GM12878 (cell line): ENCODE measurements around the gene SEPSECS. TPM values are rescaled to one million over a fixed set of nuclear protein-coding genes. Genes with fewer than 3 reads are reported as not detected.

Experiments
- ATAC-seq: fragments of 200-7000 bp; cut with Tn5 transposase; 3 replicates; pipeline ENCODE4 v1.9.1; 2020; ENCODE audit warnings: mild to moderate bottlenecking, moderate library complexity
- BruUV-seq: library from RNA; stranded (reverse); fragments of 400-500 nt; replicated peaks from 2 replicates; lab custom pipeline; 2021; lab: Mats Ljungman, UMichigan
- CTCF ChIA-PET: fragments of 300-600 bp; sonication (Branson Sonifier 250); formaldehyde crosslinking; extraction: SDS; loops from one replicate; lab custom pipeline; 2021; ENCODE audit warnings: inconsistent platforms; lab: Yijun Ruan, JAX
- POLR2A ChIA-PET: fragments of 350-600 bp; formaldehyde crosslinking; extraction: SDS; loops from one replicate; lab custom pipeline; 2021; ENCODE audit warnings: inconsistent platforms; lab: Charles Lee
- RAD21 ChIA-PET: fragments of 300-600 bp; sonication (Branson Sonifier 250); formaldehyde crosslinking; loops from one replicate; lab custom pipeline; 2023; ENCODE audit warnings: antibody characterized with exemption; ENCODE audit not compliant: unreplicated experiment; lab: Charles Lee
- SMC1A ChIA-PET: fragments of 300-600 bp; sonication (Branson Sonifier 250); formaldehyde crosslinking; loops from one replicate; lab custom pipeline; 2023; ENCODE audit not compliant: unreplicated experiment, uncharacterized antibody; lab: Charles Lee
- DNase-seq: peaks from one replicate; pipeline ENCODE4 v3.0.0-alpha.2; 2011; ENCODE audit warnings: low read depth, low spot score
- FAIRE-seq: peaks from 3 replicates; lab custom pipeline; 2011; peaks lifted over from hg19 to GRCh38; lab: Jason Lieb, UNC
- H2AFZ ChIP-seq: 2 replicates; pipeline ENCODE4 v1.6.0; 2011; ENCODE audit warnings: low read depth, low read length, control low read depth; ENCODE audit not compliant: control insufficient read depth
- H3K27ac ChIP-seq: 2 replicates; pipeline ENCODE4 v1.5.1; 2011; ENCODE audit warnings: control low read depth; ENCODE audit not compliant: control insufficient read depth, insufficient read depth
- H3K27me3 ChIP-seq, 2 experiments: replicated peaks in 1 of 2; 2 replicates each; pipeline versions ENCODE4 v1.6.0 to v1.6.1; 2011; ENCODE audit warnings: low read length in 1 of 2; ENCODE audit not compliant: control insufficient read depth in 2 of 2, insufficient read depth in 2 of 2
- H3K36me3 ChIP-seq, 2 experiments: 2 replicates each; pipeline ENCODE4 v1.5.1; 2011; ENCODE audit warnings: low read length in 1 of 2; ENCODE audit not compliant: control insufficient read depth in 2 of 2, insufficient read depth in 2 of 2
- H3K4me1 ChIP-seq: 2 replicates; pipeline ENCODE4 v1.6.1; 2011; ENCODE audit warnings: mild to moderate bottlenecking, low read length, moderate library complexity, mixed read lengths; ENCODE audit not compliant: control insufficient read depth, insufficient read depth
- H3K4me2 ChIP-seq: 2 replicates; pipeline ENCODE4 v1.6.0; 2011; ENCODE audit warnings: control low read depth; ENCODE audit not compliant: control insufficient read depth, insufficient read depth
- H3K4me3 ChIP-seq: fragments of 200-600 bp; sonication (generic); 2 replicates; pipeline ENCODE4 v1.5.1; 2016
- H3K79me2 ChIP-seq: 2 replicates; pipeline ENCODE4 v1.6.0; 2011; ENCODE audit warnings: low read length; ENCODE audit not compliant: control insufficient read depth, insufficient read depth
- H3K9ac ChIP-seq: 2 replicates; pipeline ENCODE4 v1.8.0; 2011; ENCODE audit warnings: low read length, control low read depth, mixed read lengths; ENCODE audit not compliant: control insufficient read depth, insufficient read depth
- H3K9me3 ChIP-seq: replicated peaks from 3 replicates; pipeline ENCODE4 v1.5.1; 2011; ENCODE audit warnings: mild to moderate bottlenecking, low read length; ENCODE audit not compliant: control insufficient read depth, insufficient read depth
- H4K20me1 ChIP-seq: 2 replicates; pipeline ENCODE4 v1.6.0; 2011; ENCODE audit not compliant: control insufficient read depth, insufficient read depth
- BHLHE40 ChIP-seq, 2 experiments: fragments of 450-650 bp in 1 of 2; IDR thresholded peaks; 2 replicates each; pipeline ENCODE4 v1.6.1; 2011 to 2017; ENCODE audit warnings: low read depth in 2 of 2, borderline replicate concordance in 1 of 2, improper control_type of control experiment in 1 of 2, low read length in 1 of 2, mild to moderate bottlenecking in 1 of 2
- CEBPZ ChIP-seq: fragments of 150-350 bp; IDR thresholded peaks from 2 replicates; pipeline ENCODE4 v1.6.1; 2016; ENCODE audit warnings: low read depth, low read length
- TAF1 ChIP-seq: IDR thresholded peaks from 2 replicates; pipeline ENCODE4 v1.6.1; 2011; ENCODE audit warnings: mild to moderate bottlenecking, low read depth, low read length, borderline replicate concordance
- in situ Hi-C: fragments of 300-500 bp; cut with MboI; formaldehyde crosslinking; loops from 9 replicates; pipeline ENCODE4 v1.14.3; 2018; ENCODE audit warnings: mixed read lengths
- intact Hi-C: fragments of 100-400 bp; cut with micrococcal nuclease; formaldehyde crosslinking; loops from one replicate; pipeline ENCODE4 v1.14.2; 2022; ENCODE audit not compliant: unreplicated experiment
- polyA plus RNA-seq, 11 experiments: library from polyadenylated mRNA; depleted of rRNA in 4 of 11; unstranded in 6 of 11; stranded (reverse) in 5 of 11; fragments of >200 nt; fragmentation: Nextera tagmentation in 4 of 11; fragmentation: Illumina TruSeq in 1 of 11; extraction: Ambion mirVana in 4 of 11; extraction: Trizol in 1 of 11; gene quantifications; 1 replicate in 1 of 11; 2 replicates in 10 of 11; pipeline versions ENCODE4 v1.2.1 to v1.2.3, GENCODE V29; 2011 to 2016; ENCODE audit warnings: inconsistent platforms in 2 of 11, missing spikeins in 2 of 11, low read depth in 1 of 11
- total RNA-seq, 4 experiments: library from RNA; depleted of rRNA in 3 of 4; stranded (reverse); fragments of >200 nt in 3 of 4; fragmentation: Illumina TruSeq in 1 of 4; extraction: Trizol in 1 of 4; gene quantifications; 2 replicates each; pipeline versions ENCODE4 v1.2.1 to v1.2.3, GENCODE V29; 2013 to 2021

Gene SEPSECS
- total and polyA plus RNA-seq, 10 of the 15 experiments (the other 5 are each of a cell fraction or from before 2014, with no cell fraction given), result 2.8 to 15.8 (median 7.2) TPM

DNA sequence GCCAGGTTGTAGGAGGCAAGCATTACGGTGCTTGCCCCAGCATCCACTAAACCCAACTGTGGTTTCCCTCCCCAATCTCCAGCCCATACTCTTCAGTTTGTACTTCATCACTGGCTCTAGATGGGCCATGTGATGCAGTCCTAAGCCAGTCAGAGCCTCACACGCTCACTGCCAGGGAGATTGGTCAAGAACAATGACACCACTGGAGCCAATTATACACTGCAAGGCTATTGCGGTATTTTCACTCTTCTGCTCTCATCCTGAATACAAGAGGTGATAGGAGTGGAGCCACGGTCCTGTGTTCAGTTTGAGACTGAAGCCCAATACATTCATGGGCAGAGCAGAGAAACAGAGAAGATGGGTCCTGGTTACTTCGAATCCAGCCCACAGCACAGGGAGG is 58.4 kb downstream of the SEPSECS start (continued):
- no peak for TF ChIP-seq CEBPZ

DNA sequence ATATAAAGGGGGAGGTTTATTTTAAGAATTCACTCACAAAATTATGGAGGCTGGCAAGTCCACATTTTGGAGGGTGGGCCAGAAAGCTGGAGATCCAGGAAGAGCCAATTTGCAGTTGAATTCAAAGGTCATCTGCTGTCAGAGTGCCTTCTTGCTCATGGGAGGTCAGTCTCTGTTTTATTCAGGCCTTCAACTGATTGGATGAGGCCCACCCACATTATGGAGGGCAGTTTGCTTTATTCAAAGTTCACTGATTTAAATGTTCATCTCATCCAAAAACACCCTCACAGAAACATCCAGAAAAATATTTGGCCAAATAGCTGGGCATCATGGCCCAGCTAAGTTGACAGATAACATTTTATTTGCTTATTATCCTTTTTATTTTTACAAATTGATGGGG is 59.5 kb downstream of the SEPSECS start:
- H4K20me1 ChIP-seq, result no peaks in the 10 kb centered on the region
- SMC1A ChIA-PET, result no interaction called here
- CTCF ChIA-PET, result interaction anchor here (1.1 kb wide), 1 partner anchor 121 kb away, joined by 3 read pairs; no protein-coding TSS in a partner anchor

More for the DNA sequence above, 59.5 kb downstream of the SEPSECS start:
- no TSS peak for BruUV-seq
- no peaks in the 10 kb centered on the region for H3K36me3 ChIP-seq
- H3K27me3 ChIP-seq, result no peaks in the 10 kb centered on the region
- H3K4me1 ChIP-seq, result no peaks in the 10 kb centered on the region
- H3K9ac ChIP-seq, result no peak overlapping the region
- no peaks in the 10 kb centered on the region; the same call in 2 of the 3 replicates for H3K9me3 ChIP-seq
- RAD21 ChIA-PET, result no interaction called here
- H3K4me3 ChIP-seq, result no peak overlapping the region
- H3K4me2 ChIP-seq, result no peak overlapping the region
- H2AFZ ChIP-seq, result no peak overlapping the region
- no peak overlapping the region for H3K27ac ChIP-seq
- no peak for FAIRE-seq
- no peaks in the 10 kb centered on the region for H3K79me2 ChIP-seq
- no peak for ATAC-seq
- in situ Hi-C loops (no loop called here), intact Hi-C loops (no loop called here)
- no peak for DNase-seq
- POLR2A ChIA-PET, result no interaction called here
- no peak for TF ChIP-seq BHLHE40 (IDR thresholded peaks at IDR 0.05; ENCODE audit: borderline replicate concordance in 1 of 2, low read depth in 2 of 2, low read length in 1 of 2)
- TF ChIP-seq TAF1, result no peak
- TF ChIP-seq, all 136 proteins: peak for 0
